ENCODE measurements around the gene MYT1.

MYT1 gene

DNA sequence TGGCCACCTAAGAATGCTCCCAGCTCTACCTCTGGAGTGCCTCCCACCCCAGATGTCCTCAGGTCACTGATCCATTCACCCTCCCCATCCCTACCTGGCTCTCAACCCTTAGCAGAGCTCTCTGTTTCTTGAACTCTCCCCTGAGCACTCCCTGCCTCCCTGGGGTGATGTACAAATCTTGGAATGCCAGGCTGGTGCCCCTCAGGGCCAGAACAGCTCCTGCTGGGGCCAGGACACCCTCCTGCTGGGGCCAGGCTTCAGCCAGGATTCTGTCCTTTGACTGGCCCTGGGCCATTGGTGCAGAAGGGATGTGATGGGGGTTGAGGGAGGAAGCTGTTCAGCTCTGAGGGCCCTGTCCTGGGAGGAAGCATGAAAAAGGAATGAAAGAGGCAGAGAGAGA lies 30.0 kb downstream of the MYT1 start:
- H3K27ac ChIP-seq: no peak overlapping the region
- TF ChIP-seq, protein P1, sequence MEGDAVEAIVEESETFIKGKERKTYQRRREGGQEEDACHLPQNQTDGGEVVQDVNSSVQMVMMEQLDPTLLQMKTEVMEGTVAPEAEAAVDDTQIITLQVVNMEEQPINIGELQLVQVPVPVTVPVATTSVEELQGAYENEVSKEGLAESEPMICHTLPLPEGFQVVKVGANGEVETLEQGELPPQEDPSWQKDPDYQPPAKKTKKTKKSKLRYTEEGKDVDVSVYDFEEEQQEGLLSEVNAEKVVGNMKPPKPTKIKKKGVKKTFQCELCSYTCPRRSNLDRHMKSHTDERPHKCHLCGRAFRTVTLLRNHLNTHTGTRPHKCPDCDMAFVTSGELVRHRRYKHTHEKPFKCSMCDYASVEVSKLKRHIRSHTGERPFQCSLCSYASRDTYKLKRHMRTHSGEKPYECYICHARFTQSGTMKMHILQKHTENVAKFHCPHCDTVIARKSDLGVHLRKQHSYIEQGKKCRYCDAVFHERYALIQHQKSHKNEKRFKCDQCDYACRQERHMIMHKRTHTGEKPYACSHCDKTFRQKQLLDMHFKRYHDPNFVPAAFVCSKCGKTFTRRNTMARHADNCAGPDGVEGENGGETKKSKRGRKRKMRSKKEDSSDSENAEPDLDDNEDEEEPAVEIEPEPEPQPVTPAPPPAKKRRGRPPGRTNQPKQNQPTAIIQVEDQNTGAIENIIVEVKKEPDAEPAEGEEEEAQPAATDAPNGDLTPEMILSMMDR (conservative IDR thresholded peaks at IDR 0.05; ENCODE audit: low read depth): no peak
- DNase-seq (ENCODE audit: low spot score): no peak
- CTCF ChIA-PET: no interaction called here
- POLR2A ChIA-PET (ENCODE audit: low non-redundant PET): no interaction called here

DNA sequence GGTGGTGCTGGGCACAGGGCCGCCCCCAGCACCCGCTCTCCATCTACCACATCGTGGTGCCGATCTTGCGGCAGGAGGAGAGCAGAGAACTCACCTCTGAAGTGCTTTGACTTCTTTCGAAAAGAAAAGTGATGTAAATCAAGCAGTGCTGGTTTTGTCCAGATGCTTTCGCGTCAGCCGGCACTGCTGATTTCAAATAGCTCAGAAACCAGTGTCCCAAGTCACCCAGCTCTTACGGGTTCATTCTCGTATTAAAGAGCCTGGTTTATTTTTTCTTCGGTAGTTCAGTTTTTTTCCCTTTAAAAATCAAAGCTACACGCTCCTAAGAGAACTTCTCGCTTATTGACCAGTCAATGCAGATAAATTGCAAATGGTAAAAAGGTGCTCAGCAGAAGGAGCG lies 32.1 kb downstream of the MYT1 start:
- TF ChIP-seq, protein P1 (conservative IDR thresholded peaks at IDR 0.05; ENCODE audit: low read depth): no peak
- ChIA-PET CTCF (interaction anchor here (0.6 kb wide), 1 partner anchor 17 kb away, joined by 3 read pairs; no protein-coding TSS in a partner anchor), POLR2A (ENCODE audit: low non-redundant PET) (interaction anchor here (0.6 kb wide), 1 partner anchor 20 kb away, joined by 3 read pairs; no protein-coding TSS in a partner anchor)
- DNase-seq (ENCODE audit: low spot score): no peak
- no peak overlapping the region for H3K27ac ChIP-seq

DNA sequence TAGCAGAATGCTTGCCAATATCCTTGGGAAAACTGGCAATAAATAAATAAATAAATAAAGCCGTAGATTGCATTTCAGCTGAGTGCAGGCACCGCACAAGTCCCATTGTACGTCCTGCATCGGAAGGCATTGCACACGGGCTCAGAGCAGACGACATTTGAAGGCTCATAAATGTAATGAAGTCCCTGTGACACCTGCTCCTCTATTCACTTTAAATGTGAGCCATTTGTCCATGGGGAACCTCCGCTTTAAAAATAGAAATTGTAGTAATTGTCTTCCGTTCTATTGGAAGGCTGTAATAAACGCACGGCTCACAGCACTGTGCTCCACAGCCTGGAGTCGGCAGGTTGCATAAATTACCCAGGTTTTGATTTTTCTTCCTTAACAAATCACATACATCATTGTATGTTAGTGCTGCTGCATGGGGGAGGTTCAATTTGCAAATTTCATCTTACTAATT lies 32.6 kb downstream of the MYT1 start:
- POLR2A ChIA-PET (ENCODE audit: low non-redundant PET): no interaction called here
- TF ChIP-seq, protein P1 (conservative IDR thresholded peaks at IDR 0.05; ENCODE audit: low read depth): no peak
- DNase-seq (ENCODE audit: low spot score): no peak
- CTCF ChIA-PET: interaction anchor here (0.6 kb wide), 1 partner anchor 18 kb away, joined by 3 read pairs; no protein-coding TSS in a partner anchor
- H3K27ac ChIP-seq: no peak overlapping the region

GRCh38 chr20:64198347-64198746 lies 34.1 kb downstream of the MYT1 start:
- TF ChIP-seq, protein P1 (conservative IDR thresholded peaks at IDR 0.05; ENCODE audit: low read depth): no peak
- ChIA-PET POLR2A (ENCODE audit: low non-redundant PET) (interaction anchor here (0.6 kb wide), 1 partner anchor 9 kb away, joined by 3 read pairs; no protein-coding TSS in a partner anchor), CTCF (no interaction called here)
- DNase-seq (ENCODE audit: low spot score): no peak
- H3K27ac ChIP-seq: no peak overlapping the region

- DNase-seq (ENCODE audit: low spot score): no peak
- TF ChIP-seq, protein P1 (conservative IDR thresholded peaks at IDR 0.05; ENCODE audit: low read depth): no peak
- ChIA-PET CTCF (interaction anchor here (0.6 kb wide), 1 partner anchor 19 kb away, joined by 3 read pairs; no protein-coding TSS in a partner anchor), POLR2A (ENCODE audit: low non-redundant PET) (interaction anchor here (0.8 kb wide), 1 partner anchor 12 kb away, joined by 3 read pairs; no protein-coding TSS in a partner anchor)
- H3K27ac ChIP-seq: no peak overlapping the region
Observed at GRCh38 chr20:64199395-64199794, 35.1 kb downstream of the MYT1 start.

DNA sequence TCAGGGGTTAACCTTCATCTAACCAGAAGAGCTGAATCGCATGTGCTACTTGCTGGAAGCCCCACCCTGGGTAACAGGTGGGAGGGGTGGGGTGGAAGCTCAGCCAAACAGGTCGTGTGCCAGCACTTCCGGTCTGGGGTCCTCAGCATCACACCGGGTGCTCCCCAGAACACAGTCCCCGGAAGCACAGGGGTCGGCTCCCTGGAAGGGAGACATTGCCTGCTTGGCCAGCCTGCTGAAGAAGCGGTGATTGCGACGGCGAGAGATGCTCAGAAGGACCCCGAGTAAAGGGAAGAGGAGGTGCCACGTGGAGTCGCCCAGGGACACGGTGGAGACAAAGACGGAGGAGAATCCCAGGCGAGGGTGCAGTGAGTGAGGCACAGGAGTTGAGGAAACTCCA lies 36.5 kb downstream of the MYT1 start:
- no peak overlapping the region for H3K27ac ChIP-seq
- TF ChIP-seq, protein P1 (conservative IDR thresholded peaks at IDR 0.05; ENCODE audit: low read depth): no peak
- ChIA-PET CTCF (interaction anchor here (0.6 kb wide), 1 partner anchor 8 kb away, joined by 3 read pairs; no protein-coding TSS in a partner anchor), POLR2A (ENCODE audit: low non-redundant PET) (no interaction called here)
- DNase-seq (ENCODE audit: low spot score): no peak

All from RWPE1 (cell line).